Measurements from ENCODE around the gene FAM124B.

Gene FAM124B

DNA sequence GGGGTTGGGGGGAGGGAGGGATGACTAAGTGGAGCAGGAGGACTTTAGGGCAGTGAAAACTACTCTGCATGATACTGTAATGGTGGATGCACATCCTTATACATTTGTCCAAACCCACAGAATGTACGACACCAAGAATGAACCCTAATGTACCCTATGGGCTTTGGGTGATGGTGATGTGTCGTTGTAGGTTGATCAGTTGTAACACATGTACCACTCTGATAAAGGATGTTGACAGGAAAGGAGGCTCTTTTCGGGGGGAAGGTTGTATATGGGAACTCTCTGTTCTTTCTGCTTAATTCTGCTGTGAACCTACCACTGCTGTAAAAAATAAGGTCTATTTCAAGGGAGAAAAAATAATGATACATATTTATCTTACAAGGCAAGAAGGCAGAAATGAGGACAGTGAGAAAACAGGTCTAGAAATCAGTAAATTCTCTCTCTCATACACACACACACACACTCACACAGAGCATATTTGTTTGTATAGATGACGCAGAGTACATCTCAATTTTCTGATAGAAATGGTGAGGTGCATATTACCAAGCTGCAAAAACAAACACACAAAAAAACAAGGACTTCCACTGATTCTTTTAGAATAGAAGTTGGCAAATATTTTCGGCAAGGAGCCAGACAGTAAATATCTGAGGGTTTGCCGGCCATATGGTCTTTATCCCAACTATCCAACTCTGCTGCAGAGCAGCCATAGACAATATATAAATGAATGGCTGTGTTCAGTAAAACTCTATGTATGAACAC, 20.2 kb downstream of the FAM124B start:
- DNase-seq (ENCODE audit: low spot score): no peak

GRCh38 chr2:224379986-224380385, 21.9 kb downstream of the FAM124B start:
- DNase-seq (ENCODE audit: low spot score): no peak

GRCh38 chr2:224379172-224379571, 22.7 kb downstream of the FAM124B start:
- no peak for DNase-seq (ENCODE audit: low spot score)

- no peak for DNase-seq (ENCODE audit: low spot score)
These were observed 23.2 kb downstream of the FAM124B start for GRCh38 chr2:224378701-224379097.

GRCh38 chr2:224377751-224378700, 23.9 kb downstream of the FAM124B start:
- DNase-seq (ENCODE audit: low spot score): no peak

- no peak for DNase-seq (ENCODE audit: low spot score)
These were observed 29.3 kb downstream of the FAM124B start for GRCh38 chr2:224372641-224373040.

DNA sequence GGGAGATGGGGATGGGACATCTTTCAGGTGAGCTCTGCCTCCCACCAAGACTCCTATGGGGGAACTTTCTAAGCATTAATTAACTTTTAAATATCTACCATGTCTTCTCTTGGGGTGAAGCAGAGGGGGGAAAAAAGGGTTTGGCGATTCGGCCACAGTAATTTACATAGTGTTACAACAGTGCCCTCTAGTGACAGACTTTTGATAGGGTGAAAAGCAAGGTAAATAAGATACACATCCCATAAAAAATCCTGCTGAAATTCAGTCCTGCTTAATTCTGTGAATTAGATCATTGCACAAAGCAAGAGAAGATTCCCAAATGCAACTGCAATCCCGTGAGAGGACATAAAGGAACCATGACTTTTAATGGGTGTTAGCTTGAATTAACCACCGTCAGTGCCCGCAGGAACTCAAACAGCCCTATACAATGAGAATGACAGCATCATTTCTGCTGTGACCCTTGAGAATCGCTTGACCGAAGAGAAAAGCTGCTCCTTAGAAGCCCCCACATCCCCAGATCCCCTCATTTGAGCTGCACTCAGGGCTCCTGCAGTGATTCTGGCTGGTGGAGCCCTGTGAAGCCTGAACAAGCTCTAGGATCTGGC, 32.8 kb downstream of the FAM124B start:
- peak; percentile 45 for DNase-seq (ENCODE audit: low spot score)

DNA sequence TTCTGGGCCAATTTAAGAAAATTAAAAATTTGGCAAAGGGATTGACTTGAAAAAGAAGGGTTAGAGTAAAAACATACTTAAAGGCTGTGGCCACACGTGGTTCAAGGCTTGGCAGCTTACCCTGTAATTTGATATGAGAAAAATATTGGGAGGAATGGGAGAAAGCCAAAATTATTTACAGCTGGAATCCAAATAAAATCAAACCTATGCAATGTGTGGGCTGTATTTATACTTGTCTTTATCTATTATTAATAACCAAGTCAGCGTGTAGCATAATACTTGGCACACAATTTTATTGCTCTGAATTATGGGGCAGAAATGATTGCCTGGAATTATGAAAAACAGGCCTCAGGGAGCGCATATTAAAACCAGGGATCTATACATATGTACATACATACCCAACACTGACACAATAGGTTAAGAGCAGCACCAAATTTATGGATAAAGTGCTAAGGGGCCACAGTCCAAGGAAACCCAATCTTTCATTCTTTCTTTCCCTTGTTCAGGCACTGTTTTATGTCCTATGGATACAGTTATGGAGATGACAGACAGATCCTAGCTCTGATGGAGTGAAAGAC, 35.6 kb downstream of the FAM124B start:
- no peak for DNase-seq (ENCODE audit: low spot score)

GRCh38 chr2:224365331-224365730, 36.6 kb downstream of the FAM124B start:
- DNase-seq (ENCODE audit: low spot score): no peak

DNA sequence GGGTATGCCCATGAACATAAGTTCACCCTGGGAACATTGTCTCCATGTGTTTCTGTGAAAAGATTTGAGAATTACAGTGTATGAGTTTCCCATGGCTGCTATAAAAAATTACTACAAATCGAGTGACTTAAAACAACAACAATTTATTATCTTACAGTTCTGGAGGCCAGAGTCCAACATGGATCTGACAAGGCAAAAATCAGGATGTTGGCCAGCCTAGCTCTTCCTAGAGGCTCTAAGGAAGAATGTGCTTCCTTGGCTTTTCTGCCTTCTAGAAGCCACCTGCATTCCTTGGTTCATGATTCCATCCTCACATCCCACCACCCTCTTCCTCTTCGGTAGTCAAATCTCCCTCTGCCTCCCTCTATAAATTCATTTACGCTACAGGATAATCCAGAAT, 38.6 kb downstream of the FAM124B start:
- no peak for DNase-seq (ENCODE audit: low spot score)

DNA sequence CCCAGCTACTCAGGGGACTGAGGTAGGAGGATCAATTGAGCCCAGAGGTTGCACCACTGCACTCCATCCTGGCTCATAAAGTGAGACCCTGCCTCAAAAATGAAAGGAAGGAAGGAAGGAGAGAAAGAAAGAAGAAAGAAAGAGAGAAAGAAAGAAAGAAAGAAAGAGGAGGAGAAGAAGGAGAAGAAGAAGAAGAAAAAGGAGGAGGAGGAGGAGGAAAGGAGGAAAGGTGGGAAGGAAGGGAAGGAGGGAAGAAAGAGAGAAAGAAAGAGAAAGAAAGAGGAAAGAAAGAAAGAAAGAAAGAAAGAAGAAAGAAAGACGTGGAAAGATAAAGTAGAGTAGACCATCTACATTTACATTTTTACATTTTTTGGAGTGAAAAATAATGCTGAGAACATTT, 39.8 kb downstream of the FAM124B start:
- DNase-seq (ENCODE audit: low spot score): no peak

GRCh38 chr2:224360801-224361251, 41.1 kb downstream of the FAM124B start:
- DNase-seq (ENCODE audit: low spot score): no peak

DNA sequence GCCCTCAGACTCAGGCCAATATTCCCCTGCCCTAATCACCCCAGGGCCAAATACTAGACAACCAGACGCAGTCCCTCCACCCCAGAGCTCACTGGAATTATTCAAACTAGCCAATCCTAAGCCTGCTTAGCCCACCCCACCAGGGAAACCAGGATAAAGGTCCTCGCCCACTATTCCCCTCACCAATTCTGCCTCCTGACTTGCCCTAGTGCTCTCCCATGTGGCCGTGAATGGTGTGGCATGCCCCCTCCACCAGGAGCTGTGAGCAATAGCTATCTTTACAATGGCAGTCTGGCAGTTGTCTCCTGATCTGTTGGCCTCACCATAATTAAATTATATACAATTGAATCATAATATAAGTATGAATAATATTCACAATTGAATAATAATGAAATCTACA, 42.3 kb downstream of the FAM124B start:
- no peak for DNase-seq (ENCODE audit: low spot score)

- DNase-seq (ENCODE audit: low spot score): peak; percentile 54
These were observed 44.6 kb downstream of the FAM124B start for GRCh38 chr2:224357098-224357901.

DNA sequence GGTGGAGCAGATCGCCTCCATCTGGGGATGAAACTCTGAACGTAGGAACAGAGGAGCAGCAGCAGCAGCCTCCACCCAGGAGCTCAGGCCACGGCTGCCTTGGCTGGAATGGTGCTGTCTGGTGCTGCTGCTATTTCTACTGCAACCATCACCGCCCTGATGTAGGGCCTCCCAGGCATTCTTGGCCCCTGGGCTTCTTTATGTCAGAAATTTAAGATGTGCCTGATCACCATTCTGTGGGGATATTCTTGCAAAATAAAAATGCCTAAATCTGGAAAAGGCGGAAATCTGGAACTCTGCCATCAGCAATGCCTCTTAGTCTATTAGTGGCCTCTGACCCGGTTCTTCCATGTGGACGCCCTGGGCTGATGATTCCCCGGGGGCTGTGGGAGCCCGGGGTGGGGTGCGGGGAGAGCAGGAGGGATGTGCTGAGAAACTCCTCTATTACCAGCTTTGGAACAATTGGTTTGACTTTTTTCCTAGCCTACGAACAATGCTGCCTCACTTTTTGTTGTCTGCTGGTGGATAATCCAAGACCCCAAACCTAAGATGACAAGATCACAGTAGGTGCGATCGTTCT, 47.2 kb downstream of the FAM124B start:
- no peak for DNase-seq (ENCODE audit: low spot score)

- no peak for DNase-seq (ENCODE audit: low spot score)
These were observed 51.2 kb downstream of the FAM124B start for GRCh38 chr2:224350703-224351102.

GRCh38 chr2:224349396-224349795, 52.5 kb downstream of the FAM124B start:
- no peak for DNase-seq (ENCODE audit: low spot score)

DNA sequence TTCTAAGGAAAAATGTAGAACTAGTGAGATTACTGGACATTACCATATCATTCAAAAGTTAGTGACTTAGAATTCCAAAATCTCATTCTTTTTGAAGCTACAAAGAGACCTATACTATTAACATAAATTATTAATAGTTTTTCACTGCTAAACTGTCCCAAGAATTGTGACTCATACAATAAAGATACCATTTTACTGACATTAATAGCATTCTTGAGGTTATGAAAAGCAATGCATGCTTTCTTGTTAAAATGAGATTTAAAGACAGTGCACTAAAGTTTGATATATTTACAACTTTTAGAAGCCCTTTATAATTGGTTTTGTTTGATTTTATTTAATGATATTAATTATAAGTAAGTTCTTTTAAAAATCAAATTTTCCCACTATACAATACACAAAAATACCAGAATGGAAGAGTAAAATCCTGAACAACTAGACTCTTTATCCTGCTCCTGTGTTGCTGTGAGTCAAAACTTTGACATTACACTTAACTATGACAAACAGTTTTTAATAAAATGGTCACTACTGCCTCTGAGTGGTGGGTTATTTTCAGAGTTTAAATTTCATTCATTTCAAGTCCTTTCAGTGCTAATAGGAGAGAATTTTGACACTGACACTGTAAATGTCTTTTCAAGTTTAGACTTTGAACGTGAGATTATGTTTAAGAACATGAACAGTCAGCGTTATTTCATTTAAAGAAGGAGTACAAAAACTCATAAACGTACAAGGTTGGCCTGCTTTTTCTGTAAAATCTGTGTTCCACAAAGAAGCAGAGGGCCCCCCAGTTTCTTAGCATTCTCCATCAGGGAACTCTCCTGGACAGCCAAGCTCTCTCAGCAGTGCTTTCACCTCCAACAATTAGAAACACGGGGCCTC, 54.5 kb downstream of the FAM124B start:
- no peak for DNase-seq (ENCODE audit: low spot score)

GRCh38 chr2:224345492-224345891, 56.4 kb downstream of the FAM124B start:
- DNase-seq (ENCODE audit: low spot score): no peak

GRCh38 chr2:224343226-224343625, 58.7 kb downstream of the FAM124B start:
- no peak for DNase-seq (ENCODE audit: low spot score)
